Stomach (tissue), 9 donors: Measurements from ENCODE around the gene MBLAC1. TPM values are rescaled to one million over a fixed set of nuclear protein-coding genes. Genes with fewer than 3 reads are reported as not detected.

Source experiments
- DNase-seq, 2 donors: peaks; one replicate each; pipeline versions ENCODE4 v3.0.0 to v3.0.0-alpha.2; 2013 to 2019
- H3K27ac ChIP-seq, 5 donors: fragments of 200-600 bp in 4 of 5; sonication (generic) in 4 of 5; one replicate each; pipeline ENCODE4 v1.5.1; 2013 to 2019; ENCODE audit warnings: mild to moderate bottlenecking in 1 of 5, moderate library complexity in 1 of 5
- H3K27me3 ChIP-seq, 3 donors: fragments of 200-600 bp; sonication (generic); one replicate each; pipeline ENCODE4 v1.5.1; 2017 to 2019; ENCODE audit warnings: mixed run types in 1 of 3
- H3K36me3 ChIP-seq, 4 donors: fragments of 200-600 bp; sonication (generic); 1 replicate in 3 of 4; 2 replicates in 1 of 4; pipeline ENCODE4 v1.5.1; 2016 to 2019
- H3K4me1 ChIP-seq, 4 donors: fragments of 200-600 bp; sonication (generic); one replicate each; pipeline ENCODE4 v1.5.1; 2016 to 2019
- H3K4me3 ChIP-seq, 4 donors: fragments of 200-600 bp; sonication (generic) in 3 of 4; one replicate each; pipeline ENCODE4 v1.5.1; 2016 to 2019; ENCODE audit warnings: mild to moderate bottlenecking in 1 of 4
- H3K9me3 ChIP-seq, 4 donors: fragments of 200-600 bp; sonication (generic); one replicate each; pipeline ENCODE4 v1.5.1; 2016 to 2019
- EP300 ChIP-seq: sonication (generic); formaldehyde crosslinking; IDR thresholded peaks from one replicate; pipeline ENCODE4 v1.6.1; 2017; ENCODE audit warnings: antibody characterized with exemption
- POLR2A ChIP-seq, 4 donors: fragments of 450-650 bp; IDR thresholded peaks; one replicate each; pipeline ENCODE4 v1.6.1; 2016; ENCODE audit warnings: antibody characterized with exemption in 4 of 4, control low read depth in 2 of 4, mild to moderate bottlenecking in 1 of 4, moderate library complexity in 1 of 4
- POLR2AphosphoS5 ChIP-seq, 3 donors: sonication (generic); formaldehyde crosslinking; IDR thresholded peaks; one replicate each; pipeline ENCODE4 v1.6.1; 2016; ENCODE audit warnings: antibody characterized with exemption in 3 of 3
- WGBS, 5 donors: extraction: QIAGEN DNeasy Blood & Tissue Kit in 3 of 5; methylation state at CpG; one replicate each; pipeline versions ENCODE4 v1.1.5 to v1.1.7; 2013 to 2018; 5-methylcytosine and 5-hydroxymethylcytosine counted together
- intact Hi-C: fragments of 100-400 bp; cut with DNase I; formaldehyde crosslinking; loops from one replicate; pipeline ENCODE4 v1.15.1; 2023; ENCODE audit warnings: low total_unique reads
- polyA plus RNA-seq, 3 donors: library from polyadenylated mRNA; stranded (reverse); fragments of 200-250 nt; gene quantifications; one replicate each; pipeline ENCODE4 v1.2.3, GENCODE V29; 2013
- total RNA-seq, 5 donors: library from RNA; depleted of rRNA; stranded (reverse); fragments of >200 nt; gene quantifications; one replicate each; pipeline versions ENCODE4 v1.1.0 to v1.2.3, GENCODE V29; 2014 to 2016
- TF ChIP-seq, protein P1 (sequence below), 7 experiments: fragments of 450-650 bp in 4 of 7; fragments of 200-600 bp in 3 of 7; sonication (generic) in 3 of 7; IDR thresholded peaks; one replicate each; pipeline ENCODE4 v1.5.1; 2016 to 2019; ENCODE audit warnings: antibody characterized with exemption in 7 of 7, control low read depth in 2 of 7, mild to moderate bottlenecking in 1 of 7
- donor health status: healthy with polysubstance abuse.
- donor health status: Bipolar disorder and iron deficiency.
- donor health status: healthy.

The MBLAC1 gene
- total and polyA plus RNA-seq, 8 donors = 1.3 to 6.1 (median 1.7) TPM; not detected in 3

- no peak for TF ChIP-seq EP300
- TF ChIP-seq POLR2A (IDR thresholded peaks at IDR 0.05) = no peak
- TF ChIP-seq, protein P1, sequence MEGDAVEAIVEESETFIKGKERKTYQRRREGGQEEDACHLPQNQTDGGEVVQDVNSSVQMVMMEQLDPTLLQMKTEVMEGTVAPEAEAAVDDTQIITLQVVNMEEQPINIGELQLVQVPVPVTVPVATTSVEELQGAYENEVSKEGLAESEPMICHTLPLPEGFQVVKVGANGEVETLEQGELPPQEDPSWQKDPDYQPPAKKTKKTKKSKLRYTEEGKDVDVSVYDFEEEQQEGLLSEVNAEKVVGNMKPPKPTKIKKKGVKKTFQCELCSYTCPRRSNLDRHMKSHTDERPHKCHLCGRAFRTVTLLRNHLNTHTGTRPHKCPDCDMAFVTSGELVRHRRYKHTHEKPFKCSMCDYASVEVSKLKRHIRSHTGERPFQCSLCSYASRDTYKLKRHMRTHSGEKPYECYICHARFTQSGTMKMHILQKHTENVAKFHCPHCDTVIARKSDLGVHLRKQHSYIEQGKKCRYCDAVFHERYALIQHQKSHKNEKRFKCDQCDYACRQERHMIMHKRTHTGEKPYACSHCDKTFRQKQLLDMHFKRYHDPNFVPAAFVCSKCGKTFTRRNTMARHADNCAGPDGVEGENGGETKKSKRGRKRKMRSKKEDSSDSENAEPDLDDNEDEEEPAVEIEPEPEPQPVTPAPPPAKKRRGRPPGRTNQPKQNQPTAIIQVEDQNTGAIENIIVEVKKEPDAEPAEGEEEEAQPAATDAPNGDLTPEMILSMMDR (IDR thresholded peaks at IDR 0.05) = no peak
- no peak for TF ChIP-seq POLR2AphosphoS5 (IDR thresholded peaks at IDR 0.05)
- H3K27me3 ChIP-seq = no peaks in the 10 kb centered on the region
- intact Hi-C loops = no loop called here
- no peak for DNase-seq
- 79 to 86% (median 80%) methylated on average over 10 of the region's 10 CpGs for WGBS, 5 donors
- H3K4me1 ChIP-seq = peaks cover 19 to 47% (median 42%) of the 10 kb centered on the region in 4 donors
- no peaks in the 10 kb centered on the region for H3K9me3 ChIP-seq
- H3K27ac ChIP-seq = peak overlapping the region in 2 of 5 donors; percentile 5 to 97
- peaks cover 58 to 68% (median 66%) of the 10 kb centered on the region in 4 donors for H3K36me3 ChIP-seq
- peak overlapping the region in 2 of 4 donors; percentile 91 to 96 for H3K4me3 ChIP-seq
These were observed 27.9 kb upstream of the MBLAC1 start for GRCh38 chr7:100098913-100099312.

DNA sequence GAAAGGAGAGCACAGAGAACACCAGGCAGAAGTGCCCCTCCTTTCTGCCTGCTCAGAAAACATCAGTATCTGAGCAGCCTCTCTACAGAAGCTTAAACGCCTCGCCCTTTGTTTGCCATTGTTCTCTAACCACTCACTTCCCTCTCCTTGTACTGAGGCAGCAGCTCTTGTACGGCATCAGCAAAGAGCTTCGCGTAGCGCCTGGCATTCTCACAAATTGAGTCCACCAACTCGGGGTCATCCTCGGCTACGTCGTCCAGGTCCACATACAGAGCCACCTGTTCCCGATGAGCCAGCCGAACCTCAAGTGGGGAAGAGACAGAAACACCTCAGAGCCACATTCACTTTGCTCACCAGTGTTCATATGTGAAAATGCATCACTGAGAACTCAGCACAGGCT lies 27.3 kb upstream of the MBLAC1 start:
- peaks cover 57 to 68% (median 66%) of the 10 kb centered on the region in 4 donors for H3K36me3 ChIP-seq
- intact Hi-C loops = no loop called here
- H3K27ac ChIP-seq = peak overlapping the region; percentile 5 to 97 (median 92)
- no peaks in the 10 kb centered on the region for H3K27me3 ChIP-seq
- WGBS, 5 donors = 29 to 51% (median 41%) methylated on average over 12 of the region's 12 CpGs
- peak in 1 of 2 donors; percentile 44 for DNase-seq
- no peak for TF ChIP-seq POLR2A (IDR thresholded peaks at IDR 0.05)
- H3K4me3 ChIP-seq = peak overlapping the region; percentile 87 to 96 (median 90)
- H3K9me3 ChIP-seq = no peaks in the 10 kb centered on the region
- H3K4me1 ChIP-seq = peaks cover 19 to 42% (median 38%) of the 10 kb centered on the region in 4 donors

DNA sequence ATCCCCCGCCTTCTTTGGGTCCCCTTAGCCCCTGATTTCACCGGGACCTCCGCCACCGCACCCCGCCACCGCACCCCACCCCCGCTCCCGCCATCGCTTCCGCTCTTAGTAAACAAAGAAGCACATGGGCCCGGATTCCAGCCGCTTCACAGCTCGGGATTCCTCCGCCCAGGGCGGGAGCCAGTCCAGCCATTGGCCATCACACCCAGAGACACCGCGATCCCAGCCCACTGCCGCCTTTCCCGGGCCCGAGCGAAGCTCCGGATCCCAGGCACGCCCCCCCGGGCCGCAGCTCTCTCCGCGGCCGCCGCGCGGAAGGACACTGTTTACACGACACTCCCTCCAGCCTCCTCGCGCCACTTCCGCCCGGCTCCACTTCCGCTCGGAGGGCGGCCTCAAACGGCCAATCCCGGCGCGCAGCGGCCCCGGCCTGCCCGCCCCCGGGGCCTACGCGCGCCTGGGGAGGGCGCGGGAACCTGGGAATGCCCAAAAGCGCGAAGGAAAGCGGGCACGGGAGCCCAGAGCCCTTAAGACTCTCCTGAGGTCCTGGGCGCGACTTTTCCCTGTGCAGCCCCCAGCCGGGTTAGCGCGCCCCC lies 26.2 kb upstream of the MBLAC1 start:
- DNase-seq = peak; percentile 95 to 98
- intact Hi-C loops = no loop called here
- TF ChIP-seq POLR2AphosphoS5 (IDR thresholded peaks at IDR 0.05) = peak; percentile 68 to 95 (median 84)
- TF ChIP-seq, protein P1 (IDR thresholded peaks at IDR 0.05) = peak in 1 of 7 experiments; percentile 9
- TF ChIP-seq EP300 = no peak
- no peak for TF ChIP-seq POLR2A (IDR thresholded peaks at IDR 0.05)
- Histone ChIP-seq H3K27ac (peak overlapping the region; percentile 92 to 97 (median 96)), H3K4me1 (peaks cover 19 to 42% (median 34%) of the 10 kb centered on the region in 4 donors), H3K9me3 (no peaks in the 10 kb centered on the region), H3K4me3 (peak overlapping the region; percentile 87 to 96 (median 90)), H3K36me3 (peaks cover 55 to 68% (median 66%) of the 10 kb centered on the region in 4 donors), H3K27me3 (no peaks in the 10 kb centered on the region)
- WGBS, 5 donors = 0% methylated on average over 33 to 61 of the region's 61 CpGs

GRCh38 chr7:100101016-100101862 lies 25.5 kb upstream of the MBLAC1 start, which contains the start of the genes AP4M1 and MCM7:
Gene AP4M1, plus strand, starts transcription at chr7:100101643. Its CDS starts 72 bp downstream, at chr7:100101715.
Gene MCM7, minus strand, starts transcription at chr7:100101397. Its CDS starts 103 bp downstream, at chr7:100101294.
- Histone ChIP-seq H3K27ac (peak within 1 kb of the TSS; percentile 92 to 97 (median 96)), H3K4me3 (peak within 1 kb of the TSS; percentile 87 to 96 (median 90)), H3K4me1 (peaks cover 19 to 42% (median 34%) of the 10 kb centered on the region in 4 donors), H3K9me3 (no peaks in the 10 kb centered on the region), H3K27me3 (no peaks in the 10 kb centered on the region), H3K36me3 (peaks cover 48 to 68% (median 66%) of the 10 kb centered on the region in 4 donors)
- 0 to 1% (median 1%) methylated on average over 33 to 80 of the region's 80 CpGs for WGBS, 5 donors
- TF ChIP-seq POLR2AphosphoS5 (IDR thresholded peaks at IDR 0.05) (peak; percentile 45 to 84 (median 76)), EP300 (no peak), POLR2A (IDR thresholded peaks at IDR 0.05) (no peak)
- TF ChIP-seq, protein P1 (IDR thresholded peaks at IDR 0.05) = no peak
- intact Hi-C loops = no loop called here
- peak; percentile 99 to 100 for DNase-seq
